ENCODE data around the gene HMCN2.
A peak's percentile ranks its signal among the peaks of the same experiment; 100 is the strongest.

The HMCN2 gene

DNA sequence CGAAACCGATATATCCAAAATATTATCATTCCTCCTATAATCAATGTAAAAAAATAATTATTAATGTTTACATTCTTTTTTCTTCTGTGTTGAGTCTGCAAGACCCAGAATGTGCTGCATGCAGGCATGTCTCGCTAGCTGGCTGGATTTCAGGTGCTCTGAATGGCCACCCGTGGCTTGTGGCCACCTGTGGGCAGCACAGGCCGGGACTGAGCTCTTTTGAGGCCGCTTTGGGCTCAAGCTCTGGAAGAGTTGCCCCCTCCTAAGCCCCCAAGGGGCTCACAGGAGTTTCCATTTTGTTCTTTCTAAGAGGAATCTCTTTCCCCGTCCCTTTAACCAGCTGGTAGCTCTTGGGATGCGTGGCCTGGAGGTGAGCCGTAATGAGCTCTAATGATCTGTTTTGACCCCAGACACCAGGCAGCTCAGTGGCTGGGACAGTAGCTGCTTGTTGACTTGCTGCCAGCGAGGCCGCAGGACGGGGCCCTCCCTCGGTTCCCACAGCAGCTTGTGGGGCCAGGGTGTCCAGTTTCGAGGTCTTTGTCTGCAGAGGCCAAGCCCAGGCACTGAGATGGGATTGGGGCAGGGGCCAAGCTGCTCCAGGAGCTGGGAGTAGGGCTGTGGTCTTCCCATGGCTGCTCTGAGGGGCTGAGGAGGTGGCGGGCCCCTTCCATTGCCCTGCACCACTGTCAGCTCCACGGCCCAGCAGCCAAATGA, 200.0 kb downstream of the HMCN2 start:
- no peak for DNase-seq (ENCODE audit: low read depth, low spot score)

DNA sequence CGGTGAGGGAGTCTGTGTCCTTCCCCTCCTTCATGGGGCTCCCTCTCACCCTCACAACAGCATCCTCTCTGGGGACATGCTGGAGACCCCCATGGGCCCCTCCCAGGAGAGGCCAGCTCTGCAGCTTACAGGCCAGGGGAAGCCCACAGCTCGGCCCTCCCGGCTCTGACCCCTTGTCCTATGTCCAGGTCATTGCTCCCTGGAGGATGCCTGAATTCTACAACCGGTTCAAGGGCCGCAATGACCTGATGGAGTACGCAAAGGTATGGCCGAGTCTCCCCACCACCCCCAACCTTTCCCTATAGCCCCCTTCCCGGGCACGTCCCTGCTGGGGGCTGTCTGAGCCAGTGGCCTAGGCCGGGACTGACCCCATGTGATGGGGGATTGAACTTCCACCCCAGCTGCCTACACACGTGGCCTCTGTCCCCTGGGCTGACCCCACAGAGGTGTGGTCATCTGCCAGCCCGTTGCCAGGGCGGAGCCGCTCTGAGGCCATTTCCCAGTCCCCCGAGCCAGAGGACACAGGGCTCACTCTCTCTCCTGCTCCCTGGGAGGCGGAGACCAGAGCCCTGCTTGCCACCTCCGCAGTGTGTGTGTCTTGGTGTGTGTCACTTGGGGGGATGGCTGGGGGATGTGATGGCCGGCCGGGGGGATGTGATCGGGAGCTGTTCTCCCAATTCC, 201.1 kb downstream of the HMCN2 start:
- no peak for DNase-seq (ENCODE audit: low read depth, low spot score)

GRCh38 chr9:130467316-130467715, 201.8 kb downstream of the HMCN2 start:
- no peak for DNase-seq (ENCODE audit: low read depth, low spot score)

DNA sequence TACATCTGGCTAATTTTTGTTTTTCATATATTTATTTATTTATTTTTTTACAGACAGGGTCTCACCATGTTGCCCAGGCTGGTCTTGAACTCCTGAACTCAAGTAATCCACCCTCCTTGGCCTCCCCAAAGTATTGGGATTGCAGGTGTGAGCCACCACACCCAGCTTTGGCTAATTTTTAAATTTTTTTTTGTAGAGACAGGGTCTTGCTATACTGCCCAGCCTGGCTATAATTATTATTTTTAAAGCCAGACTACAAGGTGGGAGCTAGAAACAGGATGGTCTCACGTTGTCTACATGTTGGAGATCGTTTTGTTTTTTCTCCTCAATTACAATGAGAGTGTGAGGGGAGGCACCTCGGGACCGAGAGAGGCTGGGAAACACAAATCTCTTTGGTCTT, 203.0 kb downstream of the HMCN2 start:
- no peak for DNase-seq (ENCODE audit: low read depth, low spot score)

- no peak for DNase-seq (ENCODE audit: low read depth, low spot score)
These were observed 204.7 kb downstream of the HMCN2 start for GRCh38 chr9:130470269-130470668.

- no peak for DNase-seq (ENCODE audit: low read depth, low spot score)
These were observed 205.4 kb downstream of the HMCN2 start for GRCh38 chr9:130470950-130471349.

- DNase-seq (ENCODE audit: low read depth, low spot score), result no peak
These were observed 206.0 kb downstream of the HMCN2 start for GRCh38 chr9:130471411-130472183.

GRCh38 chr9:130472184-130472705, 206.7 kb downstream of the HMCN2 start:
- no peak for DNase-seq (ENCODE audit: low read depth, low spot score)

DNA sequence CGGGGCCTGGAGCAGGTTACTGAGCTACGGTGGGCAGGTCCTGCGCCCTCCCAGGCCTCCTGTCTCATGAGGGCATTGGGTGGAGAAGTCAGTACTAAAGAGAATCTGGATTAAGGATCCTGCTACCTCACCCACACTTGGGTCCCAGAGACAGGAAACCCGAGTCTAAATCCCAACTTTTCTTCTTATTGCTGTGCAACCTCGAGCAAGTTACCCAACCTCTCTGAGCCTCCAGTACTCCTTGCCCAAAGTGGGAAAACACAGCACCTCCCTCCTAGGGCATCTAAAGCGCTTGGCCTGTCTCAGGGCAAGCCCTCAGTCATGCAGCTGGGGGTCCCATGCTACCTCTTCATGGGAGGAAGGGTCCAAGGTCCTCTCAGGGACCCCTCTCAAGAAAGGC, 207.4 kb downstream of the HMCN2 start:
- no peak for DNase-seq (ENCODE audit: low read depth, low spot score)

DNA sequence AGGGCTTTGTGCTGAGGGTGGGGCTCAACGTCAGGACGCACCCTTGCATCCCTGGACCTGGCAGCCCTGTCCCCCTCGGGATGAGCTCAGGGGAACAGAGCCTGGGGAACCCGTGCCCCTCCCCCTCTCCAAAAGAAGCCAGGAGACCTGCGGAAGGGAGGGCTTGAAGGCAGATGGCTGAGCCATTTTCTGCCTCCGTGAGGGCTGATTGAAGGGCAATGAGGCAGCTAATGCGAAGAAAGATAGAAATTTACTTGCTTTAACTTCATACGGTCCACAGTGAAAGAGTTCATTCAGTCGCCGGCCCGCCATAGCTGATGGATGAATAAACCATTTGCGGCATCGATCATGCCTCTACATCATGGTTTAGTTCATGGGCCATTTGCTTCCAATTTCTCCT, 208.0 kb downstream of the HMCN2 start:
- DNase-seq (ENCODE audit: low read depth, low spot score), result no peak

- DNase-seq (ENCODE audit: low read depth, low spot score), result no peak
These were observed 208.5 kb downstream of the HMCN2 start for GRCh38 chr9:130474106-130474505.

GRCh38 chr9:130476151-130476730, 210.7 kb downstream of the HMCN2 start:
- no peak for DNase-seq (ENCODE audit: low read depth, low spot score)

DNA sequence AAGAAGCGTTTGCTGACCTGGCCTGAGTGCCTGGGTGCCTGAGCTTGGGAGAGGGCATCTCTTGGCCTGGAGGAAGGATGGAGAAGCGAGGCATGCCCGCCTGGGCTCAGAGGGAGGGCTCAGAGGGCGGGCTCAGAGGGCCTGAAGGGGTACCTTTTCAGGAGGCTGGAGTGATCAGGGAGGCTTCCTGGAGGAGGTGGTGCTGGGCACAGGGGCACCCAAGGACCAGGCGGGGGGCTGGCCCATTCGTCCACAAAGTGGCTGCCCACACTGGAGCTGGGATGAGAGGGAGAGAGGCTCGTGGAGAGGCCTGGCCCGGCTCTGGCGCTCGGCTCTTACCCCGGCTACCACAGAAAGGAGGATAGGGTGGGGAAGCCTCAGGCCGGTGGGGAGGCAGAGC, 212.0 kb downstream of the HMCN2 start:
- DNase-seq (ENCODE audit: low read depth, low spot score), result no peak

GRCh38 chr9:130478152-130478551, 212.6 kb downstream of the HMCN2 start:
- DNase-seq (ENCODE audit: low read depth, low spot score), result no peak

- no peak for DNase-seq (ENCODE audit: low read depth, low spot score)
These were observed 213.4 kb downstream of the HMCN2 start for GRCh38 chr9:130478736-130479575.

DNA sequence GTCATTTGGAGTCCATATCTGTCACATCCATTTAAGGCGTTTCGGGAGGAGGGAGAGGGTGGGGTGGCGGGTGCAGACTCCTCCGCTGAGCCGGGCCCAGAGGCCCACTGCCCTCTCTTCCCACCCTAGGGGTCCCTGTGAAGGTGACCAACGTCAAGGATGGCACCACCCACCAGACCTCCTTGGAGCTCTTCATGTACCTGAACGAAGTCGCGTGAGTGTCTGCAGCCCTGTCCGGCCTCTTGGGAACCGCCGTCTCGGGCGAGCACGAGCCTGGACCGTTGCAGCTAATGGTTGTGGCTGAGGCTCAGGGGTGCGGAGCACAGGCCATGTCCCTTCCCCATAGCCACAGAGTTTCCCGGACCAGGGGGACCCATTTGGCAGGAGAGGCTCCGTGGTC, 214.0 kb downstream of the HMCN2 start:
- DNase-seq (ENCODE audit: low read depth, low spot score), result no peak

GRCh38 chr9:130480673-130481072, 215.1 kb downstream of the HMCN2 start:
- DNase-seq (ENCODE audit: low read depth, low spot score), result no peak

- DNase-seq (ENCODE audit: low read depth, low spot score), result peak; percentile 29
These were observed 216.9 kb downstream of the HMCN2 start for GRCh38 chr9:130482463-130482862.

DNA sequence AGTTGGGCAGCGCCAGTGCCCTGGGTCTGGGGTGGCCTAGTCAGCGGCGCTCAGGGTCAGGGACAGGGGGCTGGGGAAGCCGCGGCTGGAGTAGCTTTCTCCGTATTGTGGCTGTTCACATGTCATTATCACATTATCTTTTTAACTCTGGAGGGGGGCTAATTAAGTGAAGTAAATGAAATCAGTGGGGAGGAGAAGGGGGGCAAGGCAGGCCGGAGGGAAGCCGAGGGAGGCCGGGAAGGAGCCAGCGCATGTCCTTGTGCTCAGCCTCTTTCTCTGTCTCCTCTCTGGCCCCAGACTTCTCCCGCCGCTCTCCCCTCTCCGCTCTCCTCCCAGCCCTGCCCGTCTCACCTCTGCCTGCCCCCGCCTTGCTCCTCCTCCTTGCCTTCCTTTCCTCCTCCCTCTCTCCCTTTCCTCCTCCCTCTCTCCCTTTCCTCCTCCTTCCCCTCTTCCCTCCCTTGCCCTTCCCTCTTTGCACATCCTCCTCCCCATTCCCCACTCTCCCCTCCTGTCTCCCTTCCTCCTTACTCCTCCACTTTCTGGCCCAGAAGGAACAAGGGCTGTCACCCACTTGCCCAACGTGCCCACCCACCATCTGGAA, 217.9 kb downstream of the HMCN2 start:
- no peak for DNase-seq (ENCODE audit: low read depth, low spot score)

Data from astrocyte of the hippocampus (primary cell).